Uterine smooth muscle cell (primary cell): ENCODE data around the gene CR2. TPM values are rescaled to one million over a fixed set of nuclear protein-coding genes. Genes with fewer than 3 reads are reported as not detected.

Experiments
- total RNA-seq: library from RNA; depleted of rRNA; stranded (reverse); fragments of >200 nt; gene quantifications from 2 replicates; pipeline ENCODE4 v1.2.3, GENCODE V29; 2014

CR2 gene
- total RNA-seq, result not detected in 2 replicates

DNA sequence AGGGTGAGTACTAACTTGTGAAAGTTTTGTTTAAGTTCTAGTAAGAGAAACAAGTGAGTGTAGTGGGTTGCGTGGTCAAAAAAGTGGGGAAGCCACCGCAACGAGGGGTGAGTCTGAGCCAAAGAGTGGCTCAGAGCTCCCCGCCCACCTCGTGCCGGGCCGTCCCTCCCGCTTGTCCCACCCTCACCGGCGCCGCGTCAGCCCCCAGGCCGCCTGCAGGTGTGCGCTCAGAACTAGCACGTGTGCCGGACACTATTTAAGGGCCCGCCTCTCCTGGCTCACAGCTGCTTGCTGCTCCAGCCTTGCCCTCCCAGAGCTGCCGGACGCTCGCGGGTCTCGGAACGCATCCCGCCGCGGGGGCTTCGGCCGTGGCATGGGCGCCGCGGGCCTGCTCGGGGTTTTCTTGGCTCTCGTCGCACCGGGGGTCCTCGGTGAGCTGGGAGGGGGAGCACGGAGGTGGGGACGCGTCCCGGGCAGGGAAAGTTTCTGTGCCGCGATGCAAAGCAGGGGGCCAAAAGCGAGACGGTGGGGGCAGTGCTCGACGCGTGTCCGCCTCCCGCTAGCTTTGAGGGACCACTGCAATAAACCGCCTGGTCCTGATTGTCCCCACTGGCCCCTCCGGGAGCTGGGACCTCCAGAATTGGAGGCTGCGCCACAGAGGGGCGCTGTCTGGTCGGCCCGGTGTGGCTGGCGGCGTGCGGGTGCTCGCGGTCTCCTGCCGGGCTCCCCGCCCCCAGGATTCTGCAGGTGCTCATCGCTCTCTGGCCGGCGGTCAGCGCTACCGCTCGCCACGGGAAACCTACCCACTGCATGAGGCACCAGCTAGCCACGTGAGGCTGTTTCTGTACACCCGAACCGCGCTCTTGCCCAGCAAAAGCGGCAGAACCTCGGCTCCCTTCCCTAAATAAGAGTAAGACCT, at the start of gene CR2:
CR2 (plus strand) TSS at position 283 of the 919 bp plus-strand sequence; CDS start at position 374, 91 bp downstream.

DNA sequence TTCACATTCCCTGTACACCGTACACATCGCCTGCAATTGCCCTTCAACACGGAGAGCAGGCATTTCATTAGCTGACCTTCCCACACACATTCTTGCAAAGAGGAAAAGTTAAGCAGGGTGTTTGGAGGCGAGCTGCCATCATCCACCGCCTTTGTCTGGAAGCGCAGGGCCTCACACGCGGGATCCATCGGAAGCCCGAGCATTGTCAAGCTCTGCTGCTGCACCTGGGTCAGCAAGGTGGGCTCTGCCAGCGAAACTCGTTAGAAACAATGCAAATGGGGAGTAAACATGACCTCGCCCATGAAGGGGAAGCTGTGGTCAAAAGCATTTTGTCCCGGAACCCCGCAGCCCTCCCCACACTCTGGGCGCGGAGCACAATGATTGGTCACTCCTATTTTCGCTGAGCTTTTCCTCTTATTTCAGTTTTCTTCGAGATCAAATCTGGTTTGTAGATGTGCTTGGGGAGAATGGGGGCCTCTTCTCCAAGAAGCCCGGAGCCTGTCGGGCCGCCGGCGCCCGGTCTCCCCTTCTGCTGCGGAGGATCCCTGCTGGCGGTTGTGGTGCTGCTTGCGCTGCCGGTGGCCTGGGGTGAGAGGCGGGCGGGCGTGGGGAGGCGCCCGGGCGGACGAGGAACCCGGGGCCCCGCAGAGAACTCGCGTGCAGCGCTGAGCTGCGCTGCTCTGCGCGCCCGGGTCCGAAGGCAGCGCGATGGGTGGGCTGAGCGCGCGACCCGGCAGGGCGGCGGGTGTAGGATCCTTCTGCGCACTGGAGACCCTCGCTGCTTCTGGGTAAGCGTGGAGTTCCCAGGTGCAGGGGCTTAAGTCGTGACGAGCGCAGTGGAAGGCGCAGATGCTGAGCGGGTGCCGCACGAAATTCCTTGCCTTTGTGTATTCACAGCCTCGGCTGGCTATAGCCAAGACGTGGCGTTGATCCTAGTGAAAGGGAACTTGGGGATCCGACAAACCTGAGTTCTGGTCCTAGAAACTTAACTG, 42.0 kb downstream of the CR2 start, which contains the start of gene CR1:
CR1 (plus strand) TSS at position 357 of the 992 bp plus-strand sequence; CDS start at position 468, 111 bp downstream.

Other genes starting within 250 kb of the CR2 start
- gene CD55, start 132.7 kb upstream of the CR2 start, total RNA-seq, result 28.0 and 41.2 TPM in 2 replicates
- gene CR1, start 41.8 kb downstream of the CR2 start, total RNA-seq, result not detected in 2 replicates
- not detected in 2 replicates for gene CR1L, start 190.8 kb downstream of the CR2 start, total RNA-seq